NCI-H1417 treated with DMSO at 0.1 percent for 48 hours (cell line): ENCODE data around the gene HES4.
"Not testable (repeated sequence)": the region's sequence is repeated elsewhere in the genome, so short reads cannot be mapped to it uniquely, and the experiment has no call there.

Experiments used
- DNase-seq: peaks from one replicate; lab custom pipeline; 2025; lab: John Stamatoyannopoulos, UW

Gene HES4

GRCh38 chr1:978835-979743 lies 20.8 kb downstream of the HES4 start:
- DNase-seq, result no peak

GRCh38 chr1:978069-978834 lies 21.6 kb downstream of the HES4 start:
- DNase-seq, result no peak

GRCh38 chr1:976791-977190 lies 23.1 kb downstream of the HES4 start:
- not testable (repeated sequence) for DNase-seq

- DNase-seq, result no peak
Observed at GRCh38 chr1:975896-976683, 23.8 kb downstream of the HES4 start.

GRCh38 chr1:975365-975764 lies 24.5 kb downstream of the HES4 start:
- DNase-seq, result no peak

- no peak for DNase-seq
Observed at GRCh38 chr1:974687-975328, 25.1 kb downstream of the HES4 start.

GRCh38 chr1:974293-974640 lies 25.6 kb downstream of the HES4 start:
- no peak for DNase-seq

GRCh38 chr1:973459-974292 lies 26.2 kb downstream of the HES4 start:
- DNase-seq, result no peak

- DNase-seq, result no peak
Observed at GRCh38 chr1:972726-973458, 27.0 kb downstream of the HES4 start.

GRCh38 chr1:971751-972506 lies 28.0 kb downstream of the HES4 start:
- no peak for DNase-seq

- no peak for DNase-seq
Observed at GRCh38 chr1:970973-971730, 28.7 kb downstream of the HES4 start.

- DNase-seq, result no peak
Observed at GRCh38 chr1:970242-970972, 29.5 kb downstream of the HES4 start.

GRCh38 chr1:969260-969855 lies 30.5 kb downstream of the HES4 start:
- no peak for DNase-seq

- DNase-seq, result no peak
Observed at GRCh38 chr1:967466-968343, 32.2 kb downstream of the HES4 start.

- DNase-seq, result no peak
Observed at GRCh38 chr1:966704-967300, 33.1 kb downstream of the HES4 start.

GRCh38 chr1:966135-966703 lies 33.7 kb downstream of the HES4 start, which contains the start of gene PLEKHN1:
TSS of gene PLEKHN1 (plus strand) at chr1:966482. CDS start at chr1:966532, 50 bp downstream.
- no peak for DNase-seq
